ENCODE measurements around the gene MT1B.

DNA sequence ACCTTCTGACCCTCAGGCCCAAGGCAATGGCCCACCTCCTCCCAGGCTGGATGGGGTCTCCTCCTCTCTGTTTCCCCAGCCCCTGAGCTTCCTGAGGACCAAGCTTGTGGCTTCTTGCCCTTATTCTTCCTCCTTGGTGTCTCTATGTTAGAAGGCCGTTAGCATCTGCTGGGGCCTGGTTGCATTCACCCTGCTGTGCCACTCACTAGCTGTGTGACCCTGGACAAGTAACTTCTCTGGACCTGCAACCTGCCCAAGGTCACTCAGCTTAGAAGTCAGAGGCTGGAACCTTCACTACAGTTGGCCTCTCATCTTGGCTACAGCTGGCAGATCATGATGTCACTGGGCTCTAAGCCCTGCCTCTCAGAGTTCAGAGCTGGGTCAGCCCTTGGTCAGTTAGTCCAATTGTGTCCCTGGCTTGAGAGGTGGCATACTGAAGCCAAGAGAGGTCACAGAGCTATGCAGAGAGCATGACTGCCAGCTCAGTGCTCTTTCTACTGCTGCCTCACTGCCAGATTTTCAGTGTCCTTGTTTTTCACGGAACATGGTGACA, 40.3 kb upstream of the MT1B start:
- TF ChIP-seq POLR2A (IDR thresholded peaks at IDR 0.05), result no peak
- TF ChIP-seq, protein P1, sequence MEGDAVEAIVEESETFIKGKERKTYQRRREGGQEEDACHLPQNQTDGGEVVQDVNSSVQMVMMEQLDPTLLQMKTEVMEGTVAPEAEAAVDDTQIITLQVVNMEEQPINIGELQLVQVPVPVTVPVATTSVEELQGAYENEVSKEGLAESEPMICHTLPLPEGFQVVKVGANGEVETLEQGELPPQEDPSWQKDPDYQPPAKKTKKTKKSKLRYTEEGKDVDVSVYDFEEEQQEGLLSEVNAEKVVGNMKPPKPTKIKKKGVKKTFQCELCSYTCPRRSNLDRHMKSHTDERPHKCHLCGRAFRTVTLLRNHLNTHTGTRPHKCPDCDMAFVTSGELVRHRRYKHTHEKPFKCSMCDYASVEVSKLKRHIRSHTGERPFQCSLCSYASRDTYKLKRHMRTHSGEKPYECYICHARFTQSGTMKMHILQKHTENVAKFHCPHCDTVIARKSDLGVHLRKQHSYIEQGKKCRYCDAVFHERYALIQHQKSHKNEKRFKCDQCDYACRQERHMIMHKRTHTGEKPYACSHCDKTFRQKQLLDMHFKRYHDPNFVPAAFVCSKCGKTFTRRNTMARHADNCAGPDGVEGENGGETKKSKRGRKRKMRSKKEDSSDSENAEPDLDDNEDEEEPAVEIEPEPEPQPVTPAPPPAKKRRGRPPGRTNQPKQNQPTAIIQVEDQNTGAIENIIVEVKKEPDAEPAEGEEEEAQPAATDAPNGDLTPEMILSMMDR (IDR thresholded peaks at IDR 0.05), result no peak

Measured in heart left ventricle (tissue), 13 donors.